ENCODE results near the gene ITGB5. TPM values are rescaled to one million over a fixed set of nuclear protein-coding genes. Genes with fewer than 3 reads are reported as not detected.

ITGB5 gene
- total RNA-seq, 1 experiment from 2014 or later, result 339 TPM

DNA sequence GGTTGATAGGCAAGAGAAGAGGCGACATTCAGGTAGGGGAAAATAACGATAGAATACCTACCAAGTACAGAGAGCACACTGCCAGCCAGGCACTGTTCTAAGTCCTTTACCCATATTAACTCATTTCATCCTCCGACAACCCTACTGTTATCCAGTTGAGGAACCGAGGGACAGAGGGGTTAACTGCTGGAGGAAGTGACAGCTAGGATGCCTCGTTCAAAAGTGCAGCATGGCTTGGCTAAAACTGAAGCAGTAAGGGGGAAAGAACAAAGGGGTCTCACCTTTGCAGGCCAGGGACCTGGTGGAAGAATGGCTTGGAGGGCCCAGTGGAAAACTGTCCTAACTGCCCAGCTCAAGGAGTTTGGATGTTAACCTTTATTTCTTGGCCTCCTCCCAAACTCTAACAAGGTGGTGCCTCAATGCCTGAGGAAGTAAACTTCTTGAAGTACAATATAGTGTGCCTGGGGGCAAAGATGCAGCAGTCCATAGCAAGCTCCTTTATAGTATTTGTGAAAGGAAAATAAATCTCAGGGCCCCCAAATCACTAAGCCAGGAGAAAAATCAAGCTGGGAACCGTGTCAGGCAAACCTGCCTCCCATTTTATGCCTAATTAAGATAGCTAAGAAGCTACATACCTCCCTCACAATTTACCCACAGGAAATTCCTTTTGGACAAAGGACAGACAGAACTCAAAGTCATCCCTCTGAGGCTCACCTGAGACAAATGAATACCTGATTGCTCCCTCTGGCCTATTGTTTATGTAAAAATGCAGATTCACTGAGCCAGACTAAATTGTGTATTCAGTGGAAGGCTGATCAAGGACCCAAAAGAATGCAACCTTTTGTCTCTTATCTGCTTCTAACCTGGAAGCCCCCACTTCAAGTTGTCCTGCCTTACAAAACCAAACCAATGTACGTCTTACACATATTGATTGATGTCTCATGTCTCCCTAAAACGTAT, 1.6 kb upstream of the ITGB5 start:
- no peak for TF ChIP-seq CREM (CRISPR knock-in tag; IDR thresholded peaks at IDR 0.05)
- TF ChIP-seq GTF2I (CRISPR knock-in tag; conservative IDR thresholded peaks at IDR 0.05), result no peak
- TF ChIP-seq, protein P1, sequence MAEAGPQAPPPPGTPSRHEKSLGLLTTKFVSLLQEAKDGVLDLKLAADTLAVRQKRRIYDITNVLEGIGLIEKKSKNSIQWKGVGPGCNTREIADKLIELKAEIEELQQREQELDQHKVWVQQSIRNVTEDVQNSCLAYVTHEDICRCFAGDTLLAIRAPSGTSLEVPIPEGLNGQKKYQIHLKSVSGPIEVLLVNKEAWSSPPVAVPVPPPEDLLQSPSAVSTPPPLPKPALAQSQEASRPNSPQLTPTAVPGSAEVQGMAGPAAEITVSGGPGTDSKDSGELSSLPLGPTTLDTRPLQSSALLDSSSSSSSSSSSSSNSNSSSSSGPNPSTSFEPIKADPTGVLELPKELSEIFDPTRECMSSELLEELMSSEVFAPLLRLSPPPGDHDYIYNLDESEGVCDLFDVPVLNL (CRISPR knock-in tag; IDR thresholded peaks at IDR 0.05; ENCODE audit: borderline replicate concordance, low read depth), result no peak
- TF ChIP-seq, protein P2, sequence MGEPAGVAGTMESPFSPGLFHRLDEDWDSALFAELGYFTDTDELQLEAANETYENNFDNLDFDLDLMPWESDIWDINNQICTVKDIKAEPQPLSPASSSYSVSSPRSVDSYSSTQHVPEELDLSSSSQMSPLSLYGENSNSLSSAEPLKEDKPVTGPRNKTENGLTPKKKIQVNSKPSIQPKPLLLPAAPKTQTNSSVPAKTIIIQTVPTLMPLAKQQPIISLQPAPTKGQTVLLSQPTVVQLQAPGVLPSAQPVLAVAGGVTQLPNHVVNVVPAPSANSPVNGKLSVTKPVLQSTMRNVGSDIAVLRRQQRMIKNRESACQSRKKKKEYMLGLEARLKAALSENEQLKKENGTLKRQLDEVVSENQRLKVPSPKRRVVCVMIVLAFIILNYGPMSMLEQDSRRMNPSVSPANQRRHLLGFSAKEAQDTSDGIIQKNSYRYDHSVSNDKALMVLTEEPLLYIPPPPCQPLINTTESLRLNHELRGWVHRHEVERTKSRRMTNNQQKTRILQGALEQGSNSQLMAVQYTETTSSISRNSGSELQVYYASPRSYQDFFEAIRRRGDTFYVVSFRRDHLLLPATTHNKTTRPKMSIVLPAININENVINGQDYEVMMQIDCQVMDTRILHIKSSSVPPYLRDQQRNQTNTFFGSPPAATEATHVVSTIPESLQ (CRISPR knock-in tag; IDR thresholded peaks at IDR 0.05), result no peak
- TF ChIP-seq, protein P3, sequence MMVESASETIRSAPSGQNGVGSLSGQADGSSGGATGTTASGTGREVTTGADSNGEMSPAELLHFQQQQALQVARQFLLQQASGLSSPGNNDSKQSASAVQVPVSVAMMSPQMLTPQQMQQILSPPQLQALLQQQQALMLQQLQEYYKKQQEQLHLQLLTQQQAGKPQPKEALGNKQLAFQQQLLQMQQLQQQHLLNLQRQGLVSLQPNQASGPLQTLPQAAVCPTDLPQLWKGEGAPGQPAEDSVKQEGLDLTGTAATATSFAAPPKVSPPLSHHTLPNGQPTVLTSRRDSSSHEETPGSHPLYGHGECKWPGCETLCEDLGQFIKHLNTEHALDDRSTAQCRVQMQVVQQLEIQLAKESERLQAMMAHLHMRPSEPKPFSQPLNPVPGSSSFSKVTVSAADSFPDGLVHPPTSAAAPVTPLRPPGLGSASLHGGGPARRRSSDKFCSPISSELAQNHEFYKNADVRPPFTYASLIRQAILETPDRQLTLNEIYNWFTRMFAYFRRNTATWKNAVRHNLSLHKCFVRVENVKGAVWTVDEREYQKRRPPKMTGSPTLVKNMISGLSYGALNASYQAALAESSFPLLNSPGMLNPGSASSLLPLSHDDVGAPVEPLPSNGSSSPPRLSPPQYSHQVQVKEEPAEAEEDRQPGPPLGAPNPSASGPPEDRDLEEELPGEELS (CRISPR knock-in tag; IDR thresholded peaks at IDR 0.05), result 0 out of 2 replicates have a peak, but pooled peaks have one; percentile 13
- TF ChIP-seq ZNF671 (CRISPR knock-in tag; IDR thresholded peaks at IDR 0.05), result 0 out of 2 replicates have a peak, but pooled peaks have one; percentile 19
- peak; percentile 58; the same call in 1 of the 2 replicates for TF ChIP-seq TEAD1 (CRISPR knock-in tag; IDR thresholded peaks at IDR 0.05)
- TF ChIP-seq, protein P4, sequence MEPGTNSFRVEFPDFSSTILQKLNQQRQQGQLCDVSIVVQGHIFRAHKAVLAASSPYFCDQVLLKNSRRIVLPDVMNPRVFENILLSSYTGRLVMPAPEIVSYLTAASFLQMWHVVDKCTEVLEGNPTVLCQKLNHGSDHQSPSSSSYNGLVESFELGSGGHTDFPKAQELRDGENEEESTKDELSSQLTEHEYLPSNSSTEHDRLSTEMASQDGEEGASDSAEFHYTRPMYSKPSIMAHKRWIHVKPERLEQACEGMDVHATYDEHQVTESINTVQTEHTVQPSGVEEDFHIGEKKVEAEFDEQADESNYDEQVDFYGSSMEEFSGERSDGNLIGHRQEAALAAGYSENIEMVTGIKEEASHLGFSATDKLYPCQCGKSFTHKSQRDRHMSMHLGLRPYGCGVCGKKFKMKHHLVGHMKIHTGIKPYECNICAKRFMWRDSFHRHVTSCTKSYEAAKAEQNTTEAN (CRISPR knock-in tag; IDR thresholded peaks at IDR 0.05), result no peak
- ATAC-seq (peak; percentile 5), DNase-seq (ENCODE audit: low spot score) (no peak)
- ChIA-PET CTCF (interaction anchor here (0.9 to 4.2 kb wide), 8 partner anchors 9 to 200 kb away, joined by 3 to 33 read pairs (median 3); no protein-coding TSS in a partner anchor), POLR2A (no interaction called here)
- Mint-ChIP-seq H3K4me1 (peaks cover 58% of the 10 kb centered on the region), H3K9me3 (no peaks in the 10 kb centered on the region), H3K27ac (peak overlapping the region; percentile 96), H3K4me3 (peak overlapping the region; percentile 70), H3K27me3 (ENCODE audit: low read depth) (no peaks in the 10 kb centered on the region), H3K36me3 (peaks cover 3% of the 10 kb centered on the region; the same call in 1 of the 2 replicates)

DNA sequence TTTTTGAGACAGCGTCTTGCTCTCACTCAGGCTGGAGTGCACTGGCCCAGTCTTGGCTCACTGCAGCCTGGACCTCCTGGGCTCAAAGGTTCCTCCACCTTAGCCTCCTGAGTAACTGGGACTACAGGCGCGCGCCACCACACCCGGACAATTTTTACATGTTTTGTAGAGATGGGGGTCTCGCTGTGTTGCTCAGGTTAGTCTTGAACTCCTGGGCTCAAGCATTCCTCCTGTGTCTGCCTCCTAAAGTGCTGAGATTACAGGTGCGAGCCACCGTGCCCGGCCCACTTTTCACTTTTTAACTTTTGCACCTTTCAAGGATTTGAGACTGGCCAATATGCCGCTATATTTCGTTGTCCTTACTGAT, 750 bp upstream of the ITGB5 start:
- POLR2A ChIA-PET, result no interaction called here
- no peak for DNase-seq (ENCODE audit: low spot score)
- ATAC-seq, result no peak
- Mint-ChIP-seq H3K4me1 (peaks cover 67% of the 10 kb centered on the region), H3K27me3 (ENCODE audit: low read depth) (no peaks in the 10 kb centered on the region), H3K36me3 (peaks cover 6% of the 10 kb centered on the region; the same call in 1 of the 2 replicates), H3K27ac (peak overlapping the region; percentile 96), H3K4me3 (peak overlapping the region; percentile 70), H3K9me3 (no peaks in the 10 kb centered on the region)
- CTCF ChIA-PET, result interaction anchor here (1.0 to 4.2 kb wide), 4 partner anchors 13 to 127 kb away, joined by 3 to 20 read pairs (median 6); no protein-coding TSS in a partner anchor
- TF ChIP-seq TEAD4 (CRISPR knock-in tag; IDR thresholded peaks at IDR 0.05) (no peak), SP1 (CRISPR knock-in tag; conservative IDR thresholded peaks at IDR 0.05) (no peak), FOXP1 (CRISPR knock-in tag; IDR thresholded peaks at IDR 0.05; ENCODE audit: borderline replicate concordance) (no peak), NFYB (CRISPR knock-in tag; conservative IDR thresholded peaks at IDR 0.05; ENCODE audit: low read depth) (no peak), ZNF396 (CRISPR knock-in tag; IDR thresholded peaks at IDR 0.05; ENCODE audit: borderline replicate concordance) (no peak), CREM (CRISPR knock-in tag; IDR thresholded peaks at IDR 0.05) (no peak), NR2C2 (CRISPR knock-in tag; IDR thresholded peaks at IDR 0.05) (no peak), NFE2L1 (CRISPR knock-in tag; IDR thresholded peaks at IDR 0.05) (no peak)
- TF ChIP-seq, protein P5, sequence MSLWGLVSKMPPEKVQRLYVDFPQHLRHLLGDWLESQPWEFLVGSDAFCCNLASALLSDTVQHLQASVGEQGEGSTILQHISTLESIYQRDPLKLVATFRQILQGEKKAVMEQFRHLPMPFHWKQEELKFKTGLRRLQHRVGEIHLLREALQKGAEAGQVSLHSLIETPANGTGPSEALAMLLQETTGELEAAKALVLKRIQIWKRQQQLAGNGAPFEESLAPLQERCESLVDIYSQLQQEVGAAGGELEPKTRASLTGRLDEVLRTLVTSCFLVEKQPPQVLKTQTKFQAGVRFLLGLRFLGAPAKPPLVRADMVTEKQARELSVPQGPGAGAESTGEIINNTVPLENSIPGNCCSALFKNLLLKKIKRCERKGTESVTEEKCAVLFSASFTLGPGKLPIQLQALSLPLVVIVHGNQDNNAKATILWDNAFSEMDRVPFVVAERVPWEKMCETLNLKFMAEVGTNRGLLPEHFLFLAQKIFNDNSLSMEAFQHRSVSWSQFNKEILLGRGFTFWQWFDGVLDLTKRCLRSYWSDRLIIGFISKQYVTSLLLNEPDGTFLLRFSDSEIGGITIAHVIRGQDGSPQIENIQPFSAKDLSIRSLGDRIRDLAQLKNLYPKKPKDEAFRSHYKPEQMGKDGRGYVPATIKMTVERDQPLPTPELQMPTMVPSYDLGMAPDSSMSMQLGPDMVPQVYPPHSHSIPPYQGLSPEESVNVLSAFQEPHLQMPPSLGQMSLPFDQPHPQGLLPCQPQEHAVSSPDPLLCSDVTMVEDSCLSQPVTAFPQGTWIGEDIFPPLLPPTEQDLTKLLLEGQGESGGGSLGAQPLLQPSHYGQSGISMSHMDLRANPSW (CRISPR knock-in tag; conservative IDR thresholded peaks at IDR 0.05; ENCODE audit: low read depth), result no peak
- TF ChIP-seq, protein P6, sequence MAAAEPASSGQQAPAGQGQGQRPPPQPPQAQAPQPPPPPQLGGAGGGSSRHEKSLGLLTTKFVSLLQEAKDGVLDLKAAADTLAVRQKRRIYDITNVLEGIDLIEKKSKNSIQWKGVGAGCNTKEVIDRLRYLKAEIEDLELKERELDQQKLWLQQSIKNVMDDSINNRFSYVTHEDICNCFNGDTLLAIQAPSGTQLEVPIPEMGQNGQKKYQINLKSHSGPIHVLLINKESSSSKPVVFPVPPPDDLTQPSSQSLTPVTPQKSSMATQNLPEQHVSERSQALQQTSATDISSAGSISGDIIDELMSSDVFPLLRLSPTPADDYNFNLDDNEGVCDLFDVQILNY (CRISPR knock-in tag; IDR thresholded peaks at IDR 0.05), result no peak
- TF ChIP-seq, protein P7, sequence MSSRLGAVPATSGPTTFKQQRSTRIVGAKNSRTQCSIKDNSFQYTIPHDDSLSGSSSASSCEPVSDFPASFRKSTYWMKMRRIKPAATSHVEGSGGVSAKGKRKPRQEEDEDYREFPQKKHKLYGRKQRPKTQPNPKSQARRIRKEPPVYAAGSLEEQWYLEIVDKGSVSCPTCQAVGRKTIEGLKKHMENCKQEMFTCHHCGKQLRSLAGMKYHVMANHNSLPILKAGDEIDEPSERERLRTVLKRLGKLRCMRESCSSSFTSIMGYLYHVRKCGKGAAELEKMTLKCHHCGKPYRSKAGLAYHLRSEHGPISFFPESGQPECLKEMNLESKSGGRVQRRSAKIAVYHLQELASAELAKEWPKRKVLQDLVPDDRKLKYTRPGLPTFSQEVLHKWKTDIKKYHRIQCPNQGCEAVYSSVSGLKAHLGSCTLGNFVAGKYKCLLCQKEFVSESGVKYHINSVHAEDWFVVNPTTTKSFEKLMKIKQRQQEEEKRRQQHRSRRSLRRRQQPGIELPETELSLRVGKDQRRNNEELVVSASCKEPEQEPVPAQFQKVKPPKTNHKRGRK (CRISPR knock-in tag; IDR thresholded peaks at IDR 0.05; ENCODE audit: borderline replicate concordance), result no peak
- TF ChIP-seq, protein P8, sequence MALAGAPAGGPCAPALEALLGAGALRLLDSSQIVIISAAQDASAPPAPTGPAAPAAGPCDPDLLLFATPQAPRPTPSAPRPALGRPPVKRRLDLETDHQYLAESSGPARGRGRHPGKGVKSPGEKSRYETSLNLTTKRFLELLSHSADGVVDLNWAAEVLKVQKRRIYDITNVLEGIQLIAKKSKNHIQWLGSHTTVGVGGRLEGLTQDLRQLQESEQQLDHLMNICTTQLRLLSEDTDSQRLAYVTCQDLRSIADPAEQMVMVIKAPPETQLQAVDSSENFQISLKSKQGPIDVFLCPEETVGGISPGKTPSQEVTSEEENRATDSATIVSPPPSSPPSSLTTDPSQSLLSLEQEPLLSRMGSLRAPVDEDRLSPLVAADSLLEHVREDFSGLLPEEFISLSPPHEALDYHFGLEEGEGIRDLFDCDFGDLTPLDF (CRISPR knock-in tag; IDR thresholded peaks at IDR 0.05), result no peak

Measured in WTC11 (cell line).